ENCODE measurements around the gene U2AF2. TPM values are rescaled to one million over a fixed set of nuclear protein-coding genes. Genes with fewer than 3 reads are reported as not detected.

U2AF2 gene
- total RNA-seq, 1 experiment from 2014 or later, result 309 TPM

- no peak for TF ChIP-seq CTCF (IDR thresholded peaks at IDR 0.05; ENCODE audit: unreplicated experiment)
- Mint-ChIP-seq H3K27ac (ENCODE audit: unreplicated experiment) (no peak overlapping the region), H3K4me3 (ENCODE audit: low read depth, unreplicated experiment) (no peak overlapping the region), H3K9me3 (ENCODE audit: low read depth, unreplicated experiment) (no peaks in the 10 kb centered on the region), H3K36me3 (ENCODE audit: insufficient read depth, unreplicated experiment) (peaks cover 27% of the 10 kb centered on the region), H3K27me3 (ENCODE audit: unreplicated experiment) (no peaks in the 10 kb centered on the region), H3K4me1 (ENCODE audit: low read depth, unreplicated experiment) (peaks cover 8% of the 10 kb centered on the region)
- CTCF ChIA-PET, result no interaction called here
- no peak for DNase-seq
- BruUV-seq (replicated peaks), result no TSS peak
- intact Hi-C loops (cut with micrococcal nuclease; ENCODE audit: unreplicated experiment), result no loop called here
Observed at GRCh38 chr19:55611983-55612645, 42.7 kb upstream of the U2AF2 start.

GRCh38 chr19:55613396-55613795 is 41.4 kb upstream of the U2AF2 start:
- Mint-ChIP-seq H3K4me3 (ENCODE audit: low read depth, unreplicated experiment) (no peak overlapping the region), H3K27me3 (ENCODE audit: unreplicated experiment) (no peaks in the 10 kb centered on the region), H3K36me3 (ENCODE audit: insufficient read depth, unreplicated experiment) (peaks cover 37% of the 10 kb centered on the region), H3K4me1 (ENCODE audit: low read depth, unreplicated experiment) (no peaks in the 10 kb centered on the region), H3K9me3 (ENCODE audit: low read depth, unreplicated experiment) (no peaks in the 10 kb centered on the region), H3K27ac (ENCODE audit: unreplicated experiment) (no peak overlapping the region)
- TF ChIP-seq CTCF (IDR thresholded peaks at IDR 0.05; ENCODE audit: unreplicated experiment), result no peak
- intact Hi-C loops (cut with micrococcal nuclease; ENCODE audit: unreplicated experiment), result no loop called here
- DNase-seq, result no peak
- no TSS peak for BruUV-seq (replicated peaks)
- CTCF ChIA-PET, result no interaction called here

GRCh38 chr19:55613930-55614710 is 40.7 kb upstream of the U2AF2 start:
- intact Hi-C loops (cut with micrococcal nuclease; ENCODE audit: unreplicated experiment), result no loop called here
- Mint-ChIP-seq H3K27ac (ENCODE audit: unreplicated experiment) (no peak overlapping the region), H3K4me3 (ENCODE audit: low read depth, unreplicated experiment) (no peak overlapping the region), H3K4me1 (ENCODE audit: low read depth, unreplicated experiment) (no peaks in the 10 kb centered on the region), H3K36me3 (ENCODE audit: insufficient read depth, unreplicated experiment) (peaks cover 40% of the 10 kb centered on the region), H3K9me3 (ENCODE audit: low read depth, unreplicated experiment) (no peaks in the 10 kb centered on the region), H3K27me3 (ENCODE audit: unreplicated experiment) (no peaks in the 10 kb centered on the region)
- BruUV-seq (replicated peaks), result no TSS peak
- TF ChIP-seq CTCF (IDR thresholded peaks at IDR 0.05; ENCODE audit: unreplicated experiment), result no peak
- DNase-seq, result no peak
- CTCF ChIA-PET, result no interaction called here

GRCh38 chr19:55614711-55615542 is 39.9 kb upstream of the U2AF2 start:
- Mint-ChIP-seq H3K4me1 (ENCODE audit: low read depth, unreplicated experiment) (no peaks in the 10 kb centered on the region), H3K9me3 (ENCODE audit: low read depth, unreplicated experiment) (no peaks in the 10 kb centered on the region), H3K36me3 (ENCODE audit: insufficient read depth, unreplicated experiment) (peaks cover 44% of the 10 kb centered on the region), H3K27me3 (ENCODE audit: unreplicated experiment) (no peaks in the 10 kb centered on the region), H3K27ac (ENCODE audit: unreplicated experiment) (no peak overlapping the region), H3K4me3 (ENCODE audit: low read depth, unreplicated experiment) (no peak overlapping the region)
- BruUV-seq (replicated peaks), result no TSS peak
- CTCF ChIA-PET, result interaction anchor here (0.5 kb wide), 1 partner anchor 485 kb away, joined by 3 read pairs; no protein-coding TSS in a partner anchor
- no peak for TF ChIP-seq CTCF (IDR thresholded peaks at IDR 0.05; ENCODE audit: unreplicated experiment)
- no peak for DNase-seq
- intact Hi-C loops (cut with micrococcal nuclease; ENCODE audit: unreplicated experiment), result no loop called here
